Stimulated activated memory B cell treated with anti-CD40 and anti-IgM and Interleukin-4, amounts not matched to agents 10 μg/mL and 1 μg/mL and 100 μg/mL, for 72 hours (primary cell): ENCODE data around the gene MORN1.

ENCODE experiments used
- ATAC-seq: fragments of 150-1000 bp; cut with Tn5 transposase; 2 replicates; pipeline ENCODE4 v1.10.0; 2021
- H3K27ac Mint-ChIP-seq: one replicate; pipeline ENCODE4 v1.8.0; 2022; ENCODE audit warnings: mild to moderate bottlenecking, mixed read lengths
- H3K27me3 Mint-ChIP-seq: one replicate; pipeline ENCODE4 v1.8.0; 2022; ENCODE audit warnings: mixed read lengths
- H3K36me3 Mint-ChIP-seq: one replicate; pipeline ENCODE4 v1.8.0; 2022; ENCODE audit warnings: mixed read lengths
- H3K4me1 Mint-ChIP-seq: one replicate; pipeline ENCODE4 v1.8.0; 2022; ENCODE audit warnings: mixed read lengths
- H3K4me3 Mint-ChIP-seq: one replicate; pipeline ENCODE4 v1.8.0; 2022; ENCODE audit warnings: mild to moderate bottlenecking, moderate library complexity, mixed read lengths
- H3K9me3 Mint-ChIP-seq: one replicate; pipeline ENCODE4 v1.8.0; 2022; ENCODE audit warnings: mixed read lengths

Gene MORN1

GRCh38 chr1:2271841-2272655 is 119.3 kb downstream of the MORN1 start:
- H3K27ac Mint-ChIP-seq, result no peak overlapping the region
- peaks cover 11% of the 10 kb centered on the region for H3K36me3 Mint-ChIP-seq
- H3K9me3 Mint-ChIP-seq, result no peaks in the 10 kb centered on the region
- H3K27me3 Mint-ChIP-seq, result no peaks in the 10 kb centered on the region
- ATAC-seq, result no peak
- peaks cover 75% of the 10 kb centered on the region for H3K4me1 Mint-ChIP-seq
- no peak overlapping the region for H3K4me3 Mint-ChIP-seq
